ENCODE results near the gene LSM8. TPM values are rescaled to one million over a fixed set of nuclear protein-coding genes. Genes with fewer than 3 reads are reported as not detected.

The LSM8 gene
- total and polyA plus RNA-seq, 2 of the 8 experiments (the other 6 are each of a cell fraction or from before 2014, with no cell fraction given), result 36.9 to 51.0 TPM

- no peak for TF ChIP-seq BCL11A (IDR thresholded peaks at IDR 0.05; ENCODE audit: low read depth in 2 of 2, low read length in 2 of 2)
- TF ChIP-seq EZH2 (IDR thresholded peaks at IDR 0.05; ENCODE audit: low read depth, low read length, severe bottlenecking), result no peak
- TF ChIP-seq TAF1 (IDR thresholded peaks at IDR 0.05; ENCODE audit: low read depth, low read length), result no peak
- TF ChIP-seq, protein P1, sequence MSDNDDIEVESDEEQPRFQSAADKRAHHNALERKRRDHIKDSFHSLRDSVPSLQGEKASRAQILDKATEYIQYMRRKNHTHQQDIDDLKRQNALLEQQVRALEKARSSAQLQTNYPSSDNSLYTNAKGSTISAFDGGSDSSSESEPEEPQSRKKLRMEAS (IDR thresholded peaks at IDR 0.05), result no peak
- TF ChIP-seq NRF1 (IDR thresholded peaks at IDR 0.05; ENCODE audit: low read depth, low read length), result no peak
- no peak for TF ChIP-seq TCF12 (IDR thresholded peaks at IDR 0.05; ENCODE audit: low read depth, low read length)
- H3K79me1 ChIP-seq (ENCODE audit: low read depth, low read length), result no peaks in the 10 kb centered on the region
- H3K27me3 ChIP-seq (replicated peaks in 1 of 4; ENCODE audit: control insufficient read depth in 3 of 4, extremely low read depth in 1 of 4, insufficient read depth in 3 of 4, low read length in 3 of 4), result no peaks in the 10 kb centered on the region
These were observed 34.6 kb upstream of the LSM8 start for GRCh38 chr7:118149394-118149793.

More at GRCh38 chr7:118149394-118149793, 34.6 kb upstream of the LSM8 start:
- Histone ChIP-seq H4K91ac (replicated peaks; ENCODE audit: insufficient read length, low read length) (no peak overlapping the region), H3K4me2 (ENCODE audit: insufficient read depth in 1 of 2, low read depth in 2 of 2, low read length in 2 of 2) (no peak overlapping the region), H3K56ac (replicated peaks; ENCODE audit: insufficient read length, low read depth, low read length) (no peak overlapping the region), H2BK20ac (ENCODE audit: low read length) (no peak overlapping the region), H3K79me2 (ENCODE audit: control insufficient read depth in 1 of 2, insufficient read depth in 2 of 2, low read length in 2 of 2) (no peaks in the 10 kb centered on the region), H3K27ac (ENCODE audit: low read depth, low read length) (no peak overlapping the region), H4K20me1 (replicated peaks in 1 of 2; ENCODE audit: control insufficient read depth in 1 of 2, insufficient read depth in 2 of 2, low read length in 2 of 2) (no peaks in the 10 kb centered on the region), H3K23ac (ENCODE audit: insufficient read length) (no peak overlapping the region), H2BK5ac (ENCODE audit: low read depth, low read length) (no peak overlapping the region), H2AK5ac (ENCODE audit: low read depth, low read length) (no peak overlapping the region), H3K36me3 (ENCODE audit: control insufficient read depth in 2 of 4, insufficient read depth in 4 of 4, low read length in 3 of 4) (no peaks in the 10 kb centered on the region), H3K4me1 (replicated peaks in 1 of 4; ENCODE audit: control insufficient read depth in 3 of 4, insufficient read depth in 4 of 4, low read length in 3 of 4) (peaks cover 5 to 13% (median 10%) of the 10 kb centered on the region in 4 experiments; a peak in 6 of 7 replicates), H3K23me2 (ENCODE audit: low read depth, low read length) (no peaks in the 10 kb centered on the region; the same call in 1 of the 2 replicates), H3K9ac (replicated peaks in 1 of 4; ENCODE audit: extremely low read depth in 1 of 4, low read depth in 3 of 4, low read length in 3 of 4) (no peak overlapping the region), H4K8ac (ENCODE audit: extremely low read depth, insufficient read depth, low read length) (no peak overlapping the region), H3K14ac (ENCODE audit: insufficient read length) (no peak overlapping the region), H3K9me3 (ENCODE audit: insufficient read depth in 2 of 2, low read depth in 1 of 2, low read length in 1 of 2) (no peaks in the 10 kb centered on the region), H2BK15ac (ENCODE audit: low read length) (no peak overlapping the region), H2BK12ac (ENCODE audit: low read depth, low read length) (no peak overlapping the region), H2AFZ (ENCODE audit: low read length) (no peak overlapping the region), H3K18ac (ENCODE audit: extremely low read depth, low read length) (no peak overlapping the region), H3K4me3 (ENCODE audit: extremely low read depth in 1 of 4, insufficient read depth in 2 of 4, low read depth in 3 of 4, low read length in 4 of 4) (no peak overlapping the region), H3K4ac (replicated peaks; ENCODE audit: insufficient read length, low read depth, low read length) (no peak overlapping the region), H2BK120ac (replicated peaks; ENCODE audit: low read depth, low read length) (no peak overlapping the region), H4K5ac (ENCODE audit: insufficient read length, low read depth, low read length) (no peak overlapping the region)
- no peak for FAIRE-seq
- no peak for DNase-seq (ENCODE audit: low read depth in 1 of 2, low spot score in 2 of 2)
- ChIA-PET POLR2A (ENCODE audit: partially characterized antibody) (no interaction called here), CTCF (ENCODE audit: partially characterized antibody) (interaction anchor here (0.5 to 1.9 kb wide), 7 partner anchors 20 to 690 kb away, joined by 3 to 5 read pairs (median 3); no protein-coding TSS in a partner anchor)
- WGBS, 2 experiments (ENCODE audit: extremely low coverage in 1 of 2, insufficient coverage in 1 of 2, insufficient read length in 1 of 2, insufficient replicate concordance in 2 of 2, low coverage in 1 of 2, low lambda C conversion rate in 2 of 2, missing lambda C conversion rate in 1 of 2), result 86% methylated on average over 2 of the region's 2 CpGs; no CpG with 5 or more reads in 1 of the 2 experiments

Measured in H1 (cell line).